H9 (cell line): ENCODE results near the gene SRGAP3. TPM values are rescaled to one million over a fixed set of nuclear protein-coding genes. Genes with fewer than 3 reads are reported as not detected.

Experiments used
- DNase-seq: peaks from one replicate; pipeline ENCODE4 v3.0.0-alpha.2; 2017
- H2AFZ ChIP-seq: one replicate; pipeline ENCODE4 v1.6.1; 2013; ENCODE audit warnings: mild to moderate bottlenecking, low read length, control low read depth, moderate library complexity
- H2AK5ac ChIP-seq: 2 replicates; pipeline ENCODE4 v1.6.1; 2013; ENCODE audit warnings: low read length, control low read depth, mixed read lengths; ENCODE audit not compliant: insufficient read length
- H2BK120ac ChIP-seq: one replicate; pipeline ENCODE4 v1.6.1; 2013; ENCODE audit warnings: low read depth, mild to moderate bottlenecking, low read length, control low read depth, inconsistent platforms; ENCODE audit not compliant: poor library complexity, severe bottlenecking
- H2BK12ac ChIP-seq: 2 replicates; pipeline ENCODE4 v1.6.1; 2013; ENCODE audit warnings: low read length, control low read depth, mixed read lengths, low read depth; ENCODE audit not compliant: insufficient read length
- H2BK15ac ChIP-seq: 2 replicates; pipeline ENCODE4 v1.6.1; 2013; ENCODE audit warnings: low read depth, low read length, control low read depth
- H2BK20ac ChIP-seq: one replicate; pipeline ENCODE4 v1.6.1; 2013; ENCODE audit warnings: low read depth, mild to moderate bottlenecking, low read length, control low read depth, inconsistent platforms; ENCODE audit not compliant: poor library complexity, severe bottlenecking
- H2BK5ac ChIP-seq: 2 replicates; pipeline ENCODE4 v1.6.1; 2013; ENCODE audit warnings: low read length, control low read depth, mixed read lengths; ENCODE audit not compliant: insufficient read length
- H3K14ac ChIP-seq: 2 replicates; pipeline ENCODE4 v1.6.1; 2013; ENCODE audit warnings: low read length, control low read depth; ENCODE audit not compliant: insufficient read depth
- H3K18ac ChIP-seq: 2 replicates; pipeline ENCODE4 v1.6.1; 2013; ENCODE audit warnings: low read depth, mild to moderate bottlenecking, mixed read lengths, low read length, control low read depth; ENCODE audit not compliant: insufficient read length
- H3K23ac ChIP-seq: 2 replicates; pipeline ENCODE4 v1.6.1; 2013; ENCODE audit warnings: low read length, control low read depth, mixed read lengths, low read depth; ENCODE audit not compliant: insufficient read length
- H3K23me2 ChIP-seq: 2 replicates; pipeline ENCODE4 v1.6.1; 2013; ENCODE audit warnings: low read depth, mild to moderate bottlenecking, mixed read lengths, low read length, control low read depth; ENCODE audit not compliant: insufficient read length, poor library complexity, severe bottlenecking
- H3K27ac ChIP-seq: 2 replicates; pipeline ENCODE4 v1.5.1; 2013; ENCODE audit warnings: low read length, control low read depth, mixed read lengths, low read depth; ENCODE audit not compliant: insufficient read length
- H3K27me3 ChIP-seq: 2 replicates; pipeline ENCODE4 v1.6.1; 2013; ENCODE audit warnings: low read length, control low read depth, inconsistent platforms; ENCODE audit not compliant: insufficient read depth
- H3K4ac ChIP-seq: 2 replicates; pipeline ENCODE4 v1.6.1; 2013; ENCODE audit warnings: low read depth, mild to moderate bottlenecking, control low read depth, inconsistent platforms, low read length, moderate library complexity
- H3K4me1 ChIP-seq: 2 replicates; pipeline ENCODE4 v1.6.1; 2013; ENCODE audit warnings: low read length, control low read depth, inconsistent platforms; ENCODE audit not compliant: insufficient read depth
- H3K4me2 ChIP-seq: 2 replicates; pipeline ENCODE4 v1.6.1; 2013; ENCODE audit warnings: low read length, control low read depth, mixed read lengths; ENCODE audit not compliant: insufficient read length, insufficient read depth
- H3K56ac ChIP-seq: 2 replicates; pipeline ENCODE4 v1.6.1; 2013; ENCODE audit warnings: low read depth, mild to moderate bottlenecking, mixed read lengths, low read length, control low read depth; ENCODE audit not compliant: insufficient read length
- H3K79me1 ChIP-seq: 2 replicates; pipeline ENCODE4 v1.6.1; 2013; ENCODE audit warnings: low read depth, mild to moderate bottlenecking, moderate library complexity, low read length, control low read depth, inconsistent platforms; ENCODE audit not compliant: insufficient read depth, poor library complexity, severe bottlenecking
- H3K79me2 ChIP-seq: 2 replicates; pipeline ENCODE4 v1.6.1; 2013; ENCODE audit warnings: low read length, control low read depth, inconsistent platforms; ENCODE audit not compliant: insufficient read depth
- H3K9ac ChIP-seq: 2 replicates; pipeline ENCODE4 v1.6.1; 2013; ENCODE audit warnings: low read length, control low read depth, mixed read lengths; ENCODE audit not compliant: insufficient read length; ENCODE audit errors: extremely low read depth
- H3K9me3 ChIP-seq: one replicate; pipeline ENCODE4 v1.6.1; 2013; ENCODE audit warnings: low read depth, low read length, inconsistent platforms; ENCODE audit not compliant: control insufficient read depth
- H3T11ph ChIP-seq: one replicate; pipeline ENCODE4 v1.6.1; 2013; ENCODE audit warnings: mild to moderate bottlenecking, low read length, control low read depth, inconsistent platforms
- H4K20me1 ChIP-seq: one replicate; pipeline ENCODE4 v1.6.1; 2013; ENCODE audit not compliant: control insufficient read depth, insufficient read length, insufficient read depth
- H4K5ac ChIP-seq: 2 replicates; pipeline ENCODE4 v1.6.1; 2013; ENCODE audit warnings: low read depth, mild to moderate bottlenecking, mixed read lengths, low read length, control low read depth; ENCODE audit not compliant: insufficient read length
- H4K8ac ChIP-seq: replicated peaks from 2 replicates; pipeline ENCODE4 v1.6.1; 2013; ENCODE audit warnings: low read length, control low read depth, mixed read lengths, low read depth; ENCODE audit not compliant: insufficient read length
- H4K91ac ChIP-seq: 2 replicates; pipeline ENCODE4 v1.6.1; 2013; ENCODE audit warnings: low read depth, mild to moderate bottlenecking, moderate library complexity, mixed read lengths, low read length, control low read depth; ENCODE audit not compliant: insufficient read length
- H3K27ac Mint-ChIP-seq, 3 experiments: 2 replicates in 2 of 3; 3 replicates in 1 of 3; pipeline ENCODE4 v1.8.0; 2020 to 2021; ENCODE audit warnings: mixed read lengths in 3 of 3, mild to moderate bottlenecking in 1 of 3, moderate library complexity in 1 of 3
- H3K27me3 Mint-ChIP-seq: 2 replicates; pipeline ENCODE4 v1.8.0; 2021; ENCODE audit warnings: low read depth, mild to moderate bottlenecking, moderate library complexity, mixed read lengths
- H3K36me3 Mint-ChIP-seq, 3 experiments: 2 replicates in 2 of 3; 3 replicates in 1 of 3; pipeline ENCODE4 v1.8.0; 2020 to 2021; ENCODE audit warnings: low read depth in 3 of 3, mixed read lengths in 3 of 3; ENCODE audit not compliant: insufficient read depth in 1 of 3
- H3K4me1 Mint-ChIP-seq, 2 experiments: 2 replicates each; pipeline ENCODE4 v1.8.0; 2020; ENCODE audit warnings: mixed read lengths in 2 of 2
- H3K4me3 Mint-ChIP-seq, 2 experiments: 2 replicates in 1 of 2; 3 replicates in 1 of 2; pipeline ENCODE4 v1.8.0; 2020 to 2021; ENCODE audit warnings: mild to moderate bottlenecking in 2 of 2, mixed read lengths in 2 of 2, moderate library complexity in 1 of 2
- H3K9me3 Mint-ChIP-seq, 2 experiments: 2 replicates in 1 of 2; 3 replicates in 1 of 2; pipeline ENCODE4 v1.8.0; 2020; ENCODE audit warnings: mild to moderate bottlenecking in 2 of 2, mixed read lengths in 2 of 2, moderate library complexity in 1 of 2
- CTCF ChIP-seq: fragments of 200-600 bp; sonication (generic); conservative IDR thresholded peaks from 3 replicates; pipeline ENCODE4 v1.8.0; 2021; ENCODE audit warnings: antibody characterized with exemption, mild to moderate bottlenecking
- WGBS: extraction: QIAGEN DNeasy Blood & Tissue Kit; methylation state at CpG from one replicate; pipeline ENCODE4 v1.1.7; 2013; ENCODE audit warnings: missing lambda C conversion rate, low lambda C conversion rate, mixed read lengths; ENCODE audit not compliant: insufficient read length; ENCODE audit errors: extremely low coverage; 5-methylcytosine and 5-hydroxymethylcytosine counted together
- total RNA-seq: library from RNA; stranded (reverse); gene quantifications from 2 replicates; pipeline ENCODE4 v1.2.1, GENCODE V29; 2021

Gene SRGAP3
- total RNA-seq, 1 experiment from 2014 or later, result 3.4 TPM

GRCh38 chr3:9190276-9190675 lies 59.2 kb downstream of the SRGAP3 start:
- H4K5ac ChIP-seq, result no peak overlapping the region
- H4K8ac ChIP-seq, result no peak overlapping the region
- H3K23ac ChIP-seq, result no peak overlapping the region
- H3K9me3 ChIP-seq, result no peaks in the 10 kb centered on the region
- no peak overlapping the region for H2BK5ac ChIP-seq
- TF ChIP-seq CTCF, result no peak
- no peak overlapping the region for H2BK15ac ChIP-seq
- no peaks in the 10 kb centered on the region for H3K79me1 ChIP-seq
- H3K4me1 Mint-ChIP-seq, result peaks cover 19 to 34% of the 10 kb centered on the region in 2 experiments
- H3K14ac ChIP-seq, result no peak overlapping the region
- H4K20me1 ChIP-seq, result no peaks in the 10 kb centered on the region
- no peak for DNase-seq
- no peak overlapping the region for H3K56ac ChIP-seq
- no peak overlapping the region for H3K27ac Mint-ChIP-seq
- H3K27ac ChIP-seq, result no peak overlapping the region
- peaks cover 1% of the 10 kb centered on the region; the same call in 1 of the 2 replicates for H3K27me3 Mint-ChIP-seq
- H3K18ac ChIP-seq, result no peak overlapping the region
- H4K91ac ChIP-seq, result no peak overlapping the region
- no peaks in the 10 kb centered on the region for H3K4me1 ChIP-seq
- no peaks in the 10 kb centered on the region for H3K9me3 Mint-ChIP-seq
- H3K36me3 Mint-ChIP-seq, result no peaks in the 10 kb centered on the region
- no peak overlapping the region for H3K4me3 Mint-ChIP-seq
- no peaks in the 10 kb centered on the region for H3K27me3 ChIP-seq
- H2AFZ ChIP-seq, result no peak overlapping the region
- no peaks in the 10 kb centered on the region for H3K79me2 ChIP-seq
- no peak overlapping the region for H2BK20ac ChIP-seq
- H2AK5ac ChIP-seq, result no peak overlapping the region
- peaks cover 3% of the 10 kb centered on the region for H3K23me2 ChIP-seq
- H3K4me2 ChIP-seq, result no peak overlapping the region
- H3K9ac ChIP-seq, result no peak overlapping the region
- no peak overlapping the region for H3K4ac ChIP-seq
- WGBS, result no CpG with 5 or more reads among the region's 8 CpGs
- H3T11ph ChIP-seq, result no peak overlapping the region
- no peak overlapping the region for H2BK12ac ChIP-seq
- H2BK120ac ChIP-seq, result no peak overlapping the region
